Measurements from ENCODE around the gene NIN. TPM values are rescaled to one million over a fixed set of nuclear protein-coding genes. Genes with fewer than 3 reads are reported as not detected.

NIN gene
- total RNA-seq, 4 donors from 2014 or later = 22.3 to 25.5 (median 22.5) TPM

GRCh38 chr14:50768680-50769079 is 62.3 kb downstream of the NIN start:
- no peaks in the 10 kb centered on the region for H3K27me3 ChIP-seq
- no peak for DNase-seq
- no peak overlapping the region for H3K27ac ChIP-seq
- H3K36me3 ChIP-seq = peaks cover 17 to 24% of the 10 kb centered on the region in 2 donors
- H3K9me3 ChIP-seq = no peaks in the 10 kb centered on the region
- TF ChIP-seq POLR2A (IDR thresholded peaks at IDR 0.05) = no peak
- intact Hi-C loops (cut with DNase I) = no loop called here
- 85 to 92% methylated on average over 3 of the region's 3 CpGs for WGBS, 2 donors
- H3K4me3 ChIP-seq (replicated peaks in 1 of 3) = no peak overlapping the region
- H3K4me1 ChIP-seq = no peaks in the 10 kb centered on the region

GRCh38 chr14:50766338-50766886 is 64.5 kb downstream of the NIN start:
- no peak overlapping the region for H3K27ac ChIP-seq
- WGBS, 2 donors = 79 to 83% methylated on average over 6 of the region's 6 CpGs
- H3K36me3 ChIP-seq = peaks cover 17 to 28% of the 10 kb centered on the region in 2 donors
- no peaks in the 10 kb centered on the region for H3K4me1 ChIP-seq
- TF ChIP-seq, protein P1, sequence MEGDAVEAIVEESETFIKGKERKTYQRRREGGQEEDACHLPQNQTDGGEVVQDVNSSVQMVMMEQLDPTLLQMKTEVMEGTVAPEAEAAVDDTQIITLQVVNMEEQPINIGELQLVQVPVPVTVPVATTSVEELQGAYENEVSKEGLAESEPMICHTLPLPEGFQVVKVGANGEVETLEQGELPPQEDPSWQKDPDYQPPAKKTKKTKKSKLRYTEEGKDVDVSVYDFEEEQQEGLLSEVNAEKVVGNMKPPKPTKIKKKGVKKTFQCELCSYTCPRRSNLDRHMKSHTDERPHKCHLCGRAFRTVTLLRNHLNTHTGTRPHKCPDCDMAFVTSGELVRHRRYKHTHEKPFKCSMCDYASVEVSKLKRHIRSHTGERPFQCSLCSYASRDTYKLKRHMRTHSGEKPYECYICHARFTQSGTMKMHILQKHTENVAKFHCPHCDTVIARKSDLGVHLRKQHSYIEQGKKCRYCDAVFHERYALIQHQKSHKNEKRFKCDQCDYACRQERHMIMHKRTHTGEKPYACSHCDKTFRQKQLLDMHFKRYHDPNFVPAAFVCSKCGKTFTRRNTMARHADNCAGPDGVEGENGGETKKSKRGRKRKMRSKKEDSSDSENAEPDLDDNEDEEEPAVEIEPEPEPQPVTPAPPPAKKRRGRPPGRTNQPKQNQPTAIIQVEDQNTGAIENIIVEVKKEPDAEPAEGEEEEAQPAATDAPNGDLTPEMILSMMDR (IDR thresholded peaks at IDR 0.05) = no peak
- no peak for TF ChIP-seq POLR2A (IDR thresholded peaks at IDR 0.05)
- H3K27me3 ChIP-seq = no peaks in the 10 kb centered on the region
- no peak for DNase-seq
- H3K9me3 ChIP-seq = no peaks in the 10 kb centered on the region
- intact Hi-C loops (cut with DNase I) = no loop called here
- no peak overlapping the region for H3K4me3 ChIP-seq (replicated peaks in 1 of 3)

DNA sequence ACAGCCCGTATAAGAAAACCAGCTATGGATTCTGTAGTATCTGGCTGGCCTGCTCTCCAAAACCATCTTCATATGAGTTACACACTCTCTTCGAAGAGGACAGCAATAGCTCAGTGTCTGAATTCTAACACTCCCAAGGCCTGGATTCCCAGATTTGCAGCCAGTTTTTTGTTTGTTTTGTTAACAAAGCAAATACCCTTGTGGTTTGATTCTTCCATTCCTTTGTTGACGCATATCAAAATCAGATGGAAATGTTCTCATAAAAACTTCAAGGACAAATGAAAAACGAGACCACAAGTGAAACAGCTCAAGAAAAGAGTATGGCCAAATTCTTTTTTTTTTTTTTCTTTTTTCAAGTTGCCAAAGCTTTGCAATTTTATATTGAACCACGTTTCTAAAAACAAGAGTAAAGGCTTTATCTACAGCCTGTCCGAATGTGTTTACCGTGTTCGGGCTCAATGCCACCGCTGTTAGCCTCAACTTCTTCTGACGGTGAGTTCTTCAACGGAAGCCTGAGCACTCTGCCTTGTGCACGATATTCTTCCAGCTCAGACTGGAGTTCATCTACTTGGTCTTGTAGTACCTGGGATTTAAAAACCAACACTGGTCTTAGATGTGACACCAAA is 67.5 kb downstream of the NIN start:
- TF ChIP-seq, protein P1 (IDR thresholded peaks at IDR 0.05) = no peak
- no peak for TF ChIP-seq POLR2A (IDR thresholded peaks at IDR 0.05)
- H3K36me3 ChIP-seq = peaks cover 7 to 23% of the 10 kb centered on the region in 2 donors
- H3K27ac ChIP-seq = no peak overlapping the region
- 87% methylated on average over 12 of the region's 12 CpGs for WGBS, 2 donors
- intact Hi-C loops (cut with DNase I) = no loop called here
- DNase-seq = no peak
- H3K4me3 ChIP-seq (replicated peaks in 1 of 3) = no peak overlapping the region
- H3K4me1 ChIP-seq = no peaks in the 10 kb centered on the region
- no peaks in the 10 kb centered on the region for H3K27me3 ChIP-seq
- no peaks in the 10 kb centered on the region for H3K9me3 ChIP-seq

DNA sequence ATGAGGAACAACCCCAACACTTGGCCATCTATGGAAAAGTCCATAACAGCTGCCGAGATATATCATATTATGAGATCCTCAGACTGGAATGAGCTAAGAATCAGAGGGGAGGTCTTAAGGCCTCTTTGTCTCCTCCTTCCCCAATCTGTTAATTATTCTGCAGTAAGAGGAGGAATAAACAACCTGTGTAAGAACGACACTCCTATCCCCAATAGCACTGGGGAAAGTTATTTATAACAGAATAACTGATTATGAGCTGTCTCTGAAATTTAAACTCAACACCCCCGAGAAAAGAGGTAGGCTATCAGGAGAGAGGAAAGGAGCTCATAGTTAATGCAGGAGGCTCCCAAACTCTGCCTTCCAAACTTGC is 68.0 kb downstream of the NIN start:
- no peak overlapping the region for H3K27ac ChIP-seq
- intact Hi-C loops (cut with DNase I) = no loop called here

GRCh38 chr14:50762001-50762930 is 68.7 kb downstream of the NIN start:
- Histone ChIP-seq H3K27me3 (no peaks in the 10 kb centered on the region), H3K4me1 (no peaks in the 10 kb centered on the region), H3K9me3 (no peaks in the 10 kb centered on the region), H3K36me3 (peaks cover 7 to 23% of the 10 kb centered on the region in 2 donors), H3K27ac (no peak overlapping the region), H3K4me3 (replicated peaks in 1 of 3) (no peak overlapping the region)
- intact Hi-C loops (cut with DNase I) = no loop called here
- WGBS, 2 donors = 92% methylated on average over 9 of the region's 9 CpGs
- TF ChIP-seq, protein P1 (IDR thresholded peaks at IDR 0.05) = no peak
- TF ChIP-seq POLR2A (IDR thresholded peaks at IDR 0.05) = no peak
- no peak for DNase-seq

More for the DNA sequence above, 68.0 kb downstream of the NIN start:
- TF ChIP-seq, protein P1 (IDR thresholded peaks at IDR 0.05) = no peak
- no peak for TF ChIP-seq POLR2A (IDR thresholded peaks at IDR 0.05)
- no peak for DNase-seq
- WGBS, 2 donors = 86 to 89% methylated on average over 3 of the region's 3 CpGs
- Histone ChIP-seq H3K9me3 (no peaks in the 10 kb centered on the region), H3K27me3 (no peaks in the 10 kb centered on the region), H3K36me3 (peaks cover 7 to 23% of the 10 kb centered on the region in 2 donors), H3K4me3 (replicated peaks in 1 of 3) (no peak overlapping the region), H3K4me1 (no peaks in the 10 kb centered on the region)
